Renal cortex interstitium (tissue), 11 donors: ENCODE results near the gene ERCC6L. TPM values are rescaled to one million over a fixed set of nuclear protein-coding genes. Genes with fewer than 3 reads are reported as not detected.
"Not testable (repeated sequence)": the region's sequence is repeated elsewhere in the genome, so short reads cannot be mapped to it uniquely, and the experiment has no call there.

ENCODE experiments used
- DNase-seq, 11 donors: peaks; one replicate each; pipeline ENCODE4 v3.0.0-alpha.2; 2013; ENCODE audit warnings: low read depth in 9 of 11, low spot score in 4 of 11; ENCODE audit errors: extremely low read depth in 1 of 11
- polyA plus RNA-seq, 3 donors: library from polyadenylated mRNA; unstranded; fragments of 120-200 nt; gene quantifications; one replicate each; pipeline ENCODE4 v1.2.1, GENCODE V29; 2013; ENCODE audit not compliant: insufficient read length in 3 of 3

Gene ERCC6L
- polyA plus RNA-seq, 3 donors = 3.5 to 5.4 (median 4.9) TPM

- DNase-seq = no peak
Measured at GRCh38 chrX:72262077-72262476, 23.2 kb upstream of the ERCC6L start.

DNA sequence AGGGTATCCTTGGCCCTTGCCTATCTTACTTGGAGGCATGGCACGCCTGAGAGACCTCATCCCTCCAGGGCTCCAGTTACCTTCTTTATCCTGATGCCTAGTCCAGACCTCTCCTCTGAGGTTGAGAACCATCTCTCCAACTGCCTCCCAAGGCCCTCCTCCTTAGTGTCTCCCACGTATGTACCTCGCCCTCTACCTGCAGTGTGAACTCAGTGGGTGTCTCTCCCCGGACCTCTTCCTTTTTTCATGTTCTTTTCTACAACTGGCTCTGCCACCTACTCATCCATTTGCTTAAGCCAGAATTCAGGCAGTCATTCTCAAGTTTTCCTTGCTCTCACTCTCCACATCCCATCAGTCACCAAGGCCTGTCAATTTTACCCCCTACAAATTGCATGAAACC is 21.6 kb upstream of the ERCC6L start:
- DNase-seq = no peak

DNA sequence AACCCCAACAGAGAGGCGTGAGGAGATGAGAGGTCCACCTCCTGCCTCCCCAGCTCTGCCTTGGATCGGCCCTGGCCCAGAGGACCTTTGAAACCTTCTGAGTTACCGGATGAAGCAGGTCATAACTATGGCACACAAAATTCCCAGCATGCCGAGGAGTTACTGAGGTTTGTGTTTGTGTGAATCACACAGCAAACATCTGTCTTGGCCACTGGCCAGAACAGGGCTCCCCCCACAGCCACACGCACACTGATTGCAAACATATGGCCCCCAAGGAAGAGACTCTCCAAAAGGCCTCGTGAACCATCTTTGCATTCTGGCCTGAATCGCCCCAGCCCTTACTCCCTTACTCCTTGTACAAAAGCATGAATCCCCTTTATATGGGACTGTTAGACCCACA is 19.3 kb upstream of the ERCC6L start:
- no peak for DNase-seq

GRCh38 chrX:72255864-72256263 is 17.0 kb upstream of the ERCC6L start:
- DNase-seq = no peak

DNA sequence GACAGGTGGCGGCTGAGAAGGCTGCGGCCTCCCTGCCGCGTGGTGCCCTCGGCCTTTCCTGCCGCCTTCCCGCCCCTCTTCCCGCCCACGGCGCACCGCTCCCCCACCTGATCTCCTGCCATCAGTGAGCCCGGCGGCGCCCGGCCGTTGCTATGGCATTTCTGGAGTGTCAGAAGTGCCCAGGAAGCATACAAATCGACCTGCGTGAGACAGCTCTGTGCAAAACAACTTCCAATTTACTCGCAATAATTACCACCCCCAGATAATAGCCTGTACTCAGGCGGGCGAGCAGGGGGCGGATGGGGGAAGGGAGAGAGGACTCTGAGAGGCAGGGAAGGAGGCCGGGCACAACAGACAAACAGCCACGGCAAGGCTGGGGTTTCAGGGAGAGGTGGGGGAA is 16.6 kb upstream of the ERCC6L start:
- DNase-seq = no peak

DNA sequence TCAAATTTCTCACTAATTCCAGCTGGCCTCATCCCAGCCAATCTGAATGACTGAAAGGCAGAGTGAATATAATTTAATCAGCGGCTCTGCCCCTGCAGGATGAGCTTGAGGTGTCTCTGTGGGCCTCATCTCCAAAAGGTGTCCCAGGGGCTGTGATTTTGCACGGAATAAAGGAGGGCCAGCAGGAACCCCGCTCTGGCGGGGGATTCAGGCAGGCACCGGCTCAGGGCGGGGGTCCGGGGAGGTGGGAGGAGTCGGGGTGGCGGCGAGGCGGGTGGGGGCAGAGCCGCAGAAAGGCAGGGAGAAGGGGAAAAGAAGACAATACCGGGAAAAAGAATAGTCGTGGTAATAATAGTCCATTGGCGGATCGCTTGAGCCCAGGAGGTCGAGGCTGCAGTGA is 16.0 kb upstream of the ERCC6L start:
- DNase-seq = no peak

GRCh38 chrX:72253686-72254085 is 14.9 kb upstream of the ERCC6L start:
- DNase-seq = no peak

DNA sequence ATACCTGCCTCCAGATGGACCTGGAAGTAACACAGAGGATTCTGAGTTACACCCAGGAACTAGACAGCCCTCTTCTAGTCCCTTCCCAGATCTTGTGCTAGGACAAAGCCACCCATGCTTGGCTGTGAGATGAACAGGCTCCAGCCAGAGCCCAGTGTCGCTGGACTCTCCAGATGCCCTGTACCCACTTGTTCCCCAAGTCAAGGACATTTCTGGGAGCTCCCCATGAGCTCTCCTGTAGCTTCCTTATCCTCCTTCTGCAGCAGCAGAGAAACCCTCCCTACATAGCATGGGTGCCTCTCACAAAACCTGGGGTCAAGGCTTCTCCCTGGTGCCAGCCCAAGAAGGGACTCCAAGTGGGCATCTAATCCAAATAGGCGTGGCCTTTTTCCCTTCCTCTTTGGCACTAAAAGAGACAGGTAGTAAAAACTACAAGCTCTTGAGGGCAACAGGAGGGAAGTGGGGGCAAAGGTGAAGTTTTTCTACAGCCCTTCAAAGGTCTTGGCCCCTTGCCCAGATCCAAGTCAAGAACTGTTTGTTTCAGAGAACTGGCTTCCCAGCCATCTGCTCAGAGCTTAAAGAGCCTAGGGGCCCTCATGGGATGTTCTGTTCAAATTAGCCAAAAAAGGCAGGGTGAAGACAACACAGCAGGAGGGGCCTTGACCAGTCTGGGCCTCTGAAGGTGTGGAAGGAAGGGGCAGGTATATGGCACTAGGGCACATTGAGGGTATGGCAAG is 8.5 kb upstream of the ERCC6L start:
- DNase-seq = no peak

GRCh38 chrX:72245461-72246089 is 6.7 kb upstream of the ERCC6L start:
- peak in 1 of 11 donors; percentile 3 for DNase-seq

DNA sequence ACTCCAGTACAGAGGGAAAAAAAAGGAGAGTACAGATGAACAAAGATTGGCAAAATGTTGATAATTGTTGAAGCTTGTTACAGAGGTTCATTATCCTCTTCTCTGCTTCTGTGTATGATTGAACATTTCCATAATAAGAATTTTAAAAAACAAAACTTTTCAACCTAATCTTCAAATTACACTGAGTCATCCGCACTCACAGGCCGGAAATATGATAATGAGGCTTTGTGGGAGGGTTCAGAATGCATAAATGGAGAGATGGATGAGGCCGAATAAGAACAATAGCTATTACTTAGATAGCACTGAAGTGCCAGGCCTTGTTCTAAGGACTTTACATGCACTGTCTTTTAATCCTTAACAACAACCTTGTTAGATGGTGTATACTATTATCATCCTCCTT is 4.6 kb upstream of the ERCC6L start:
- no peak for DNase-seq

- DNase-seq = no peak
Measured at GRCh38 chrX:72240976-72241375, 2.1 kb upstream of the ERCC6L start.

GRCh38 chrX:72238183-72238582 is 644 bp downstream of the ERCC6L start:
- DNase-seq = no peak

DNA sequence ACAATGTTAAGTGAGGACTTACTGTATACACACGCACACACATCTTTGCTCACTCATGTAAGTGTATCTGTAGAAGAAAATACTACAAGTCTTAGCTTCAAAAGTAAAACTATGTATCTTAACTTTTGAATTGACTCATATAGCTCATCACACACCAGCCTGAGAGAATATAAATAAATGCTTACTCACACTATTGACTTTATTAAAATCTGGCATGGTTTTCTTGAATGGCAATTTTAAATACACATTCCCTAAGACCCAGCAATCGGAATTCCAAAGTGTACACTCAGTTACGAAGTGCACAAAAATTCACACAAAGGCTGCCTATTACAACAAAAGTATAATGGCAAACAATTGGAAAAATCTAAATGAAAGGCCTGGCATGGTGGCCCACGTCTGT is 2.0 kb downstream of the ERCC6L start:
- DNase-seq = no peak

DNA sequence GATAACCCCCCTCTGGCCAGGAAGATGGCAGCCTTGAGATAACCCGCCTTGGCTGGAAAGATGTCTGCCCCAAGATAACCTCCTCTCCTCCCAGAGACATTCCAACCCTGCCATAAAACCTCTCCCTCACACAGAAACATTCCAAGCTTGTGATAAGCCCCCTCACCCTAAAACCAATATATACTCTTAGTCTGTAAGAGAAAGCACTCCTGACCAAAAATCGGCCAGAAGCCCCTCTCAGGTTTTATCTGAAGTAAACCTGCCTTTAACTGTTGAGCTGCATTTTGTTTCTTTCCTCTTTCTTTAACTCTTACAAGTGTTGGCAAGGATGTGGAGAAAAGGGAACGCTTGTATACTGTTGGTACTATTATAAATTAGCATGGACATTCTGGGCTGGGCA is 8.5 kb downstream of the ERCC6L start:
- DNase-seq = no peak

DNA sequence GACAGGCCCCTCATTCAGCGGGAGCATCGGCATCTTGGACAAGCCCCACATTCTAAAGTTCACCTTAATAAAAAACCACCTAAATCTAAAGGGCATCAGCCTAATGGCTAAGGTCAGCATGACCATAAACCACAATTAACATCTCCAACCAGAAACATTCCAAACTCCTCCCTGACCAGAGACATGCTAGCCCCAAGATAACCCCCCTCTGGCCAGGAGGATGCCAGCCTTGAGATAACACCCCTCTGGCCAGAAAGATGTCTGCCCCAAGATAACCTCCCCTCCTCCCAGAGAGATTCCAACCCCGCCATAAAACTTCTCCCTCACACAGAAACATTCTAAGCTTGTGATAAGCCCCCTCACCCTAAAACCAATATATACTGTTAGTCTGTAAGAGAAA is 18.5 kb downstream of the ERCC6L start:
- DNase-seq = not testable (repeated sequence)

DNA sequence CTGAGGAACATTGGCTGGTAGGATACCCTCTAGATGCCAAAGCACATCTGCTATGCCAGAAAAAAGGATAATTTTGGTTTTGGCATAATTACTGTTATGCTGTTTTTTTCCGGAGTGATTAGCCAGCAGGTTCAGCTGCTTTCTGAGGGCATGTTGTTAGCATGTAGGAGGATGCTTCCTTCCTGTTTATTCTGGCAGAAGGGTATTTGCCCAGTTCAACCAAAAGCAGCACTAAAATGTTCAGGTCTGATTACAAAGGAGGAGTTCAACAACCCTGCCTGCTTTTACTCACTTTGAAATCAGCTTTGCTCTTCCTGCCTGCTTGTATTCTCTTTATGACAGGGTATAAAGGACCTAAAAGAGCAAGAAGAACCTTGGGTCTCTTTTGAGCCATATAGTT is 21.9 kb downstream of the ERCC6L start:
- no peak for DNase-seq

DNA sequence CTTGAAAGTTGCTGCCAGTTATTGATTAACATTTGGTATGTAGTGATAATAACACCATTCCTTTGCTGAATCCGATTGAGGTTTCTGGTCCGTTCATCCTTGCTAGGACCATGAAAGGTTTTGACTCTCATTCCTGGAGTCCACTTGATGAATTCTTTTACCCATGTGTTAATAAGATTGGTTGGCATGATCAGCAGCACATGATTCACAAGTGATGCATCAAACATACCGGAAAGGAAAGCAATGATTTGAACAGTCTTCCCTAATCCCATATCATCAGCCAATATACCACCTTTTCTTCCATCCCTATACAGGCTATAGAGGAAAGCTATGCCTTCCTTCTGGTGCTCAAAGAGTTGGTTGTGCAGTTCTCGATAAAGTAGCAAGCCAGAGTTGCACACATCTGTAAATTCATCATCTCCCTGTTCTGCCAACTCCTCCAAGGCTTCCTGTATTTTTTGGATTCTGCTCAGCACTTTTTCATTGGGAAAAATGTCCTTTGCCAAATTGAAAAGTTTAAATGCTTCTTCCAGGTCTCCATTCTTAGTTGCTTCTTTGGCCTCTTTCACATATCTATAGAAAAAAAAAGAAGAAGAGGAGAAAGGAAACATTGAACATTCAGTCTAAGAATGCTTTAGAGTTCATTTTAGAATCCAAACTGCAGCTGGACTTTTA is 30.6 kb downstream of the ERCC6L start:
- DNase-seq = no peak

DNA sequence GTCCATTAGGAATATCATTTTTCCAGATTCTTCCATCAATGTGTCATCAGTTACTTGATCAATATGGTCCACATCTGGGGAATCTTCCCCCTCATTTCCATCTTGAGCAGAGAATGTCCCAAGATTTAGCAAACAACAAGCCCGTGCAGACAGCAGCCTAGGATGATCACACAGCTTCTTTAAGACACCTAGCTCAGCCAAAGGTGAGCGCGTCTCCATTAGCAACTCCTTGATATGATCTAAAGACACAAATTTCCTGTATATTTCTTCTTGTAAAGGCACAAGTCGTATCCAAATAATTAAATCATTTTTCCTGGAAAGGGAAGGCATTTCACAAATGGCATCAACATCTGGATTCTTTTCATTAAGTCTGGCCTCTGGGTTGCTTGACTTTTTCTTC is 31.5 kb downstream of the ERCC6L start:
- no peak for DNase-seq

GRCh38 chrX:72205706-72206105 is 33.1 kb downstream of the ERCC6L start:
- no peak for DNase-seq

DNA sequence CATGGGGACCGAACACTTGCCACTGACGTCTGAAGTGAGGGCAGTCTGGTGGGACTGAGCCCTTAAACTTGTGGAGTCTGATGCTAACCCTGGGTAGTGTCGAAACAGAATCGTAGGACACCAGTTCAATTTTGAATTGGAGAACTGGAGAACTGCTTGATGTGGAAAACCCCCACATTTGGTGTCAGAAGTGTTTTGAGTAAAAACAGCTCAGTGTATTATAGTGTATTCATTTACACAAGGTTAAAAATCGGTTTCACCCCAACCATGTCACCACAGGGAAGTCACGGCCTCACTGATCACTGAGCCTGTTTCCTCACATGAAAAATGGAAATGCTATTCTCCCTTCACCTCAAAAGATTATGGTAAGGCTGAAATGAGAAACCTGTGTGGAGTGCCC is 35.4 kb downstream of the ERCC6L start:
- no peak for DNase-seq
